Measurements from ENCODE around the gene OSGEP.
A peak's percentile ranks its signal among the peaks of the same experiment; 100 is the strongest.

OSGEP gene

GRCh38 chr14:20454516-20455354 lies at the start of gene OSGEP, which contains the start of gene APEX1:
Gene OSGEP, minus strand, starts transcription at chr14:20454812. Its CDS starts 129 bp downstream, at chr14:20454683.
Gene APEX1, plus strand, starts transcription at chr14:20455226. Its CDS starts 420 bp downstream, at chr14:20455646.
- Histone ChIP-seq H3K9me3 (ENCODE audit: control insufficient read depth, insufficient read depth, low read length) (no peaks in the 10 kb centered on the region), H3K4me1 (ENCODE audit: insufficient read depth, low read length) (no peaks in the 10 kb centered on the region), H3K9ac (ENCODE audit: low read depth, low read length) (peak within 1 kb of the TSS; percentile 89), H3K36me3 (ENCODE audit: insufficient read depth, low read length) (peaks cover 37% of the 10 kb centered on the region)

- no peak overlapping the region for H3K9ac ChIP-seq (ENCODE audit: low read depth, low read length)
- H3K4me1 ChIP-seq (ENCODE audit: insufficient read depth, low read length): peaks cover 12% of the 10 kb centered on the region
- no peaks in the 10 kb centered on the region for H3K9me3 ChIP-seq (ENCODE audit: control insufficient read depth, insufficient read depth, low read length)
- no peaks in the 10 kb centered on the region for H3K36me3 ChIP-seq (ENCODE audit: insufficient read depth, low read length)
Measured at GRCh38 chr14:20503898-20504297, 49.3 kb upstream of the OSGEP start.

- Histone ChIP-seq H3K36me3 (ENCODE audit: insufficient read depth, low read length) (no peaks in the 10 kb centered on the region), H3K9ac (ENCODE audit: low read depth, low read length) (no peak overlapping the region), H3K9me3 (ENCODE audit: control insufficient read depth, insufficient read depth, low read length) (no peaks in the 10 kb centered on the region), H3K4me1 (ENCODE audit: insufficient read depth, low read length) (peaks cover 17% of the 10 kb centered on the region)
Measured at GRCh38 chr14:20501346-20501745, 46.7 kb upstream of the OSGEP start.

GRCh38 chr14:20499881-20500280 lies 45.3 kb upstream of the OSGEP start:
- Histone ChIP-seq H3K9me3 (ENCODE audit: control insufficient read depth, insufficient read depth, low read length) (no peaks in the 10 kb centered on the region), H3K9ac (ENCODE audit: low read depth, low read length) (no peak overlapping the region), H3K4me1 (ENCODE audit: insufficient read depth, low read length) (peaks cover 17% of the 10 kb centered on the region), H3K36me3 (ENCODE audit: insufficient read depth, low read length) (no peaks in the 10 kb centered on the region)

GRCh38 chr14:20499108-20499507 lies 44.5 kb upstream of the OSGEP start:
- Histone ChIP-seq H3K9ac (ENCODE audit: low read depth, low read length) (no peak overlapping the region), H3K4me1 (ENCODE audit: insufficient read depth, low read length) (peaks cover 17% of the 10 kb centered on the region), H3K9me3 (ENCODE audit: control insufficient read depth, insufficient read depth, low read length) (no peaks in the 10 kb centered on the region), H3K36me3 (ENCODE audit: insufficient read depth, low read length) (no peaks in the 10 kb centered on the region)

GRCh38 chr14:20498622-20499021 lies 44.0 kb upstream of the OSGEP start:
- H3K9me3 ChIP-seq (ENCODE audit: control insufficient read depth, insufficient read depth, low read length): no peaks in the 10 kb centered on the region
- no peak overlapping the region for H3K9ac ChIP-seq (ENCODE audit: low read depth, low read length)
- peaks cover 17% of the 10 kb centered on the region for H3K4me1 ChIP-seq (ENCODE audit: insufficient read depth, low read length)
- no peaks in the 10 kb centered on the region for H3K36me3 ChIP-seq (ENCODE audit: insufficient read depth, low read length)

GRCh38 chr14:20494935-20495766 lies 40.5 kb upstream of the OSGEP start:
- peaks cover 23% of the 10 kb centered on the region for H3K4me1 ChIP-seq (ENCODE audit: insufficient read depth, low read length)
- no peak overlapping the region; the same call in 1 of the 2 replicates for H3K9ac ChIP-seq (ENCODE audit: low read depth, low read length)
- no peaks in the 10 kb centered on the region for H3K36me3 ChIP-seq (ENCODE audit: insufficient read depth, low read length)
- no peaks in the 10 kb centered on the region for H3K9me3 ChIP-seq (ENCODE audit: control insufficient read depth, insufficient read depth, low read length)

GRCh38 chr14:20493634-20494033 lies 39.0 kb upstream of the OSGEP start:
- Histone ChIP-seq H3K36me3 (ENCODE audit: insufficient read depth, low read length) (no peaks in the 10 kb centered on the region), H3K4me1 (ENCODE audit: insufficient read depth, low read length) (peaks cover 21% of the 10 kb centered on the region), H3K9ac (ENCODE audit: low read depth, low read length) (no peak overlapping the region), H3K9me3 (ENCODE audit: control insufficient read depth, insufficient read depth, low read length) (no peaks in the 10 kb centered on the region)

- H3K4me1 ChIP-seq (ENCODE audit: insufficient read depth, low read length): peaks cover 24% of the 10 kb centered on the region
- no peak overlapping the region for H3K9ac ChIP-seq (ENCODE audit: low read depth, low read length)
- H3K9me3 ChIP-seq (ENCODE audit: control insufficient read depth, insufficient read depth, low read length): no peaks in the 10 kb centered on the region
- H3K36me3 ChIP-seq (ENCODE audit: insufficient read depth, low read length): no peaks in the 10 kb centered on the region
Measured at GRCh38 chr14:20492486-20492885, 37.9 kb upstream of the OSGEP start.

- Histone ChIP-seq H3K4me1 (ENCODE audit: insufficient read depth, low read length) (peaks cover 34% of the 10 kb centered on the region), H3K9me3 (ENCODE audit: control insufficient read depth, insufficient read depth, low read length) (no peaks in the 10 kb centered on the region), H3K9ac (ENCODE audit: low read depth, low read length) (no peak overlapping the region), H3K36me3 (ENCODE audit: insufficient read depth, low read length) (no peaks in the 10 kb centered on the region)
Measured at GRCh38 chr14:20490563-20490962, 36.0 kb upstream of the OSGEP start.

- no peaks in the 10 kb centered on the region for H3K9me3 ChIP-seq (ENCODE audit: control insufficient read depth, insufficient read depth, low read length)
- H3K4me1 ChIP-seq (ENCODE audit: insufficient read depth, low read length): peaks cover 38% of the 10 kb centered on the region
- H3K36me3 ChIP-seq (ENCODE audit: insufficient read depth, low read length): no peaks in the 10 kb centered on the region
- H3K9ac ChIP-seq (ENCODE audit: low read depth, low read length): no peak overlapping the region; the same call in 1 of the 2 replicates
Measured at GRCh38 chr14:20489093-20489994, 34.7 kb upstream of the OSGEP start.

- no peak overlapping the region for H3K9ac ChIP-seq (ENCODE audit: low read depth, low read length)
- peaks cover 38% of the 10 kb centered on the region for H3K4me1 ChIP-seq (ENCODE audit: insufficient read depth, low read length)
- no peaks in the 10 kb centered on the region for H3K36me3 ChIP-seq (ENCODE audit: insufficient read depth, low read length)
- no peaks in the 10 kb centered on the region for H3K9me3 ChIP-seq (ENCODE audit: control insufficient read depth, insufficient read depth, low read length)
Measured at GRCh38 chr14:20487396-20487725, 32.7 kb upstream of the OSGEP start.

- Histone ChIP-seq H3K4me1 (ENCODE audit: insufficient read depth, low read length) (peaks cover 38% of the 10 kb centered on the region), H3K9ac (ENCODE audit: low read depth, low read length) (no peak overlapping the region), H3K9me3 (ENCODE audit: control insufficient read depth, insufficient read depth, low read length) (no peaks in the 10 kb centered on the region), H3K36me3 (ENCODE audit: insufficient read depth, low read length) (no peaks in the 10 kb centered on the region)
Measured at GRCh38 chr14:20486684-20487395, 32.2 kb upstream of the OSGEP start.

Data from ES-I3 (cell line).